Coronary artery (tissue), 2 donors: ENCODE results near the gene LGI2.

Experiments
- DNase-seq: peaks from one replicate; pipeline ENCODE4 v3.0.0-alpha.2; 2017; ENCODE audit warnings: low spot score
- H3K27ac ChIP-seq, 2 donors: fragments of 200-600 bp; sonication (generic); one replicate each; pipeline ENCODE4 v1.5.1; 2016 to 2019
- H3K4me3 ChIP-seq: fragments of 200-600 bp; sonication (generic); 2 replicates; pipeline ENCODE4 v1.5.1; 2016; ENCODE audit warnings: mild to moderate bottlenecking, moderate library complexity
- TF ChIP-seq, protein P1 (sequence below): fragments of 200-600 bp; sonication (generic); IDR thresholded peaks from one replicate; pipeline ENCODE4 v1.5.1; 2019; ENCODE audit warnings: antibody characterized with exemption

LGI2 gene

GRCh38 chr4:25030277-25031076 lies at the start of gene LGI2:
TSS of gene LGI2 (minus strand) at chr4:25030946. CDS start at chr4:25030693, 253 bp downstream.
- peak within 1 kb of the TSS; percentile 79 for H3K4me3 ChIP-seq
- no peak for DNase-seq
- H3K27ac ChIP-seq: peak within 1 kb of the TSS; percentile 84 to 88
- TF ChIP-seq, protein P1, sequence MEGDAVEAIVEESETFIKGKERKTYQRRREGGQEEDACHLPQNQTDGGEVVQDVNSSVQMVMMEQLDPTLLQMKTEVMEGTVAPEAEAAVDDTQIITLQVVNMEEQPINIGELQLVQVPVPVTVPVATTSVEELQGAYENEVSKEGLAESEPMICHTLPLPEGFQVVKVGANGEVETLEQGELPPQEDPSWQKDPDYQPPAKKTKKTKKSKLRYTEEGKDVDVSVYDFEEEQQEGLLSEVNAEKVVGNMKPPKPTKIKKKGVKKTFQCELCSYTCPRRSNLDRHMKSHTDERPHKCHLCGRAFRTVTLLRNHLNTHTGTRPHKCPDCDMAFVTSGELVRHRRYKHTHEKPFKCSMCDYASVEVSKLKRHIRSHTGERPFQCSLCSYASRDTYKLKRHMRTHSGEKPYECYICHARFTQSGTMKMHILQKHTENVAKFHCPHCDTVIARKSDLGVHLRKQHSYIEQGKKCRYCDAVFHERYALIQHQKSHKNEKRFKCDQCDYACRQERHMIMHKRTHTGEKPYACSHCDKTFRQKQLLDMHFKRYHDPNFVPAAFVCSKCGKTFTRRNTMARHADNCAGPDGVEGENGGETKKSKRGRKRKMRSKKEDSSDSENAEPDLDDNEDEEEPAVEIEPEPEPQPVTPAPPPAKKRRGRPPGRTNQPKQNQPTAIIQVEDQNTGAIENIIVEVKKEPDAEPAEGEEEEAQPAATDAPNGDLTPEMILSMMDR: no peak

DNA sequence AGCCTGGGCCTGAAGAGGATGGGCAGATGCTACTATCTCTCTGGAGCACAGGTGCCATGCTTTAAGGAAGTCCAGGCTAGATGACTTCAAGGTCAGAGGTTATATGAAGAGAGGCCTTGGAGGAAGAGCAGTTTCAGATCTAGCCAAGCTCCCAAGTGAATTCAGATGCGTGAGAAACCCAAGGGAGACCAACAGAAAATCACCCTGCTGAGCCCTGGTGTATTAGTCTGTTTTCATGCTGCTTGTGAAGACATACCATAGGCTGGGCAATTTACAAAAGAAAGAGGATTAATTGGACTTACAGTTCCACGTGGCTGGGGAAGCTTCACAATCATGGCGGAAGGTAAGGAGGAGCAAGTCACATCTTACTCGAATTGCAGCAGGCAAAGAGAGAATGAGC lies 47.8 kb upstream of the LGI2 start:
- no peak for DNase-seq
- no peak overlapping the region for H3K27ac ChIP-seq
- TF ChIP-seq, protein P1: no peak

GRCh38 chr4:25076625-25077398 lies 46.1 kb upstream of the LGI2 start:
- no peak for DNase-seq
- H3K27ac ChIP-seq: no peak overlapping the region

More for the DNA sequence above, 47.8 kb upstream of the LGI2 start:
- H3K4me3 ChIP-seq: no peak overlapping the region

GRCh38 chr4:25075851-25076250 lies 45.1 kb upstream of the LGI2 start:
- DNase-seq: no peak
- TF ChIP-seq, protein P1: no peak
- Histone ChIP-seq H3K27ac (no peak overlapping the region), H3K4me3 (no peak overlapping the region)

More at GRCh38 chr4:25076625-25077398, 46.1 kb upstream of the LGI2 start:
- TF ChIP-seq, protein P1: no peak
- no peak overlapping the region for H3K4me3 ChIP-seq

GRCh38 chr4:25075129-25075528 lies 44.4 kb upstream of the LGI2 start:
- TF ChIP-seq, protein P1: no peak
- Histone ChIP-seq H3K27ac (no peak overlapping the region), H3K4me3 (no peak overlapping the region)
- DNase-seq: no peak

DNA sequence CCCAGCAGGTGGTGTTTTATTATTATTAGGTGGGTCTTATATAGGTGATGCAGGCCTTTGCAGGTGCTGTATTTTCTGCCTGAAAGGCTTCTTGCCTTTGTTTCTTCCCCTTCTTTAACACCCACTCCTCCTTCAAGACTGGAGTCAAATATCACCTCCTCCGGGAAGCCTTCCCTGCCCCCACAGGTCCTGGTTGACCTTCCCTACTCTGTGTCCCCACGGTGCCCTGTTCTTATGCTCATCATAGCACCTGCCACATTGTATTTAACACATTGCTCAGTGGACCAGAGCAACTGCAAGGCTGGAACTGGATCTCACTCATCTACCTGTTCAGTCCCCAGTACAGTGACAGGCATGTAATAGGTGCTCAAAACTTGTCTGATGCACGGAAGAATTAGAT lies 39.8 kb upstream of the LGI2 start:
- H3K27ac ChIP-seq: no peak overlapping the region
- TF ChIP-seq, protein P1: no peak
- no peak for DNase-seq
- H3K4me3 ChIP-seq: no peak overlapping the region
